ENCODE measurements around the gene CHMP1A.
A peak's percentile ranks its signal among the peaks of the same experiment; 100 is the strongest.
"Not testable (repeated sequence)": the region's sequence is repeated elsewhere in the genome, so short reads cannot be mapped to it uniquely, and the experiment has no call there.

Gene CHMP1A

GRCh38 chr16:89700649-89701424, 43.3 kb upstream of the CHMP1A start:
- no peak for DNase-seq (ENCODE audit: low read depth)
- TF ChIP-seq CTCF (IDR thresholded peaks at IDR 0.05; ENCODE audit: low read depth, low read length, missing control alignments): peak; percentile 29
- H3K4me3 ChIP-seq (ENCODE audit: low read depth, low read length): peak overlapping the region; percentile 64

- peak overlapping the region; percentile 64 for H3K4me3 ChIP-seq (ENCODE audit: low read depth, low read length)
- peak; percentile 92 for DNase-seq (ENCODE audit: low read depth)
- TF ChIP-seq CTCF (IDR thresholded peaks at IDR 0.05; ENCODE audit: low read depth, low read length, missing control alignments): peak; percentile 67
Measured at GRCh38 chr16:89700100-89700648, 42.7 kb upstream of the CHMP1A start.

GRCh38 chr16:89699629-89700099, 42.2 kb upstream of the CHMP1A start:
- not testable (repeated sequence) for DNase-seq (ENCODE audit: low read depth); H3K4me3 ChIP-seq (ENCODE audit: low read depth, low read length)

- H3K4me3 ChIP-seq (ENCODE audit: low read depth, low read length); DNase-seq (ENCODE audit: low read depth): not testable (repeated sequence)
Measured at GRCh38 chr16:89698717-89699116, 41.2 kb upstream of the CHMP1A start.

GRCh38 chr16:89697616-89698331, 40.3 kb upstream of the CHMP1A start:
- DNase-seq (ENCODE audit: low read depth): no peak
- no peak overlapping the region for H3K4me3 ChIP-seq (ENCODE audit: low read depth, low read length)
- TF ChIP-seq CTCF (IDR thresholded peaks at IDR 0.05; ENCODE audit: low read depth, low read length, missing control alignments): no peak

- H3K4me3 ChIP-seq (ENCODE audit: low read depth, low read length): no peak overlapping the region
- no peak for TF ChIP-seq CTCF (IDR thresholded peaks at IDR 0.05; ENCODE audit: low read depth, low read length, missing control alignments)
- no peak for DNase-seq (ENCODE audit: low read depth)
Measured at GRCh38 chr16:89697161-89697615, 39.7 kb upstream of the CHMP1A start.

GRCh38 chr16:89696670-89697128, 39.2 kb upstream of the CHMP1A start:
- no peak for DNase-seq (ENCODE audit: low read depth)
- no peak for TF ChIP-seq CTCF (IDR thresholded peaks at IDR 0.05; ENCODE audit: low read depth, low read length, missing control alignments)
- H3K4me3 ChIP-seq (ENCODE audit: low read depth, low read length): no peak overlapping the region
